SW480 (cell line): Measurements from ENCODE around the gene MS4A6E.
A peak's percentile ranks its signal among the peaks of the same experiment; 100 is the strongest.
"Not testable (repeated sequence)": the region's sequence is repeated elsewhere in the genome, so short reads cannot be mapped to it uniquely, and the experiment has no call there.

ENCODE experiments used
- DNase-seq: peaks from one replicate; pipeline ENCODE4 v3.0.0-alpha.2; 2016; ENCODE audit warnings: low spot score

Gene MS4A6E, protein sequence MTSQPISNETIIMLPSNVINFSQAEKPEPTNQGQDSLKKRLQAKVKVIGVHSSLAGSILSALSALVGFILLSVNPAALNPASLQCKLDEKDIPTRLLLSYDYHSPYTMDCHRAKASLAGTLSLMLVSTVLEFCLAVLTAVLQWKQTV

DNA sequence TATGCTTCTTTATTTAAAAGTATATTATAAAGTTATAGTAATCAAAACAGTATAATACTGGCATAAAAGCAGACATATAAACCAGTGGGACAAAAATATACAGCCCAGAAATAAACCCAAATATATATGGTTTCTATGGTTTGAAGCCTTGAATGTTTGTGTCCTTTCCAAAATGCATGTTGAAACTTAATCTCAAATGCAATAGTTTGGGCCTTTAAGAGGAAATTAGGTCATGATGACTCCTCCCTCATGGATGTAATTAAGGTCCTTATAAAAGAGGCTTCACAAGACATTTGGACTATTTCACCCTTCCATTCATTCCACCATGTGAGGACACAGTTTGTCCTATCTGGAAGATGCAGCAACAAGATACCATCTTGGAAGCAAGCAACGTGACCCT is at the start of gene MS4A6E:
MS4A6E (plus strand) TSS at position 301 of the 400 bp plus-strand sequence. CDS start 7,641 bp downstream, outside the sequence.
- no peak for DNase-seq

DNA sequence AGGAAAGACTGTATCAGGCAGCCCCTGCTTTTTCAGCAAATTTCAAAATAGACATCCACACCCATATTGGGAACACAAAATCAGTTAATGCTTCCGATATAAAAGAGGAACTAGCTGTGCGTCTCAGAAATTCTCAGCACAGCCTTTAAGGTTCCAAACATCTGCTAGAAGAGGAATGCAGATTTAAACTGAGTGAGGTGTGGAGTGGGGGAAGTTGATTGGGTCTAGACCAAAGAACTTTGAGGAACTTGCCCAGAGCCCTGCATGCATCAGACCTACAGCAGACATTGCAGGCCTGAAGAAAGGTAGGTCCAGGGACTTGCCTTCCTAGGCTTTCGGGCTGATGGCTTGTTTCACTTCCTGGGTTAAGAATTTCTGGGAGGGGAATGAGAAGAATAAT is 46.6 kb upstream of the MS4A6E start, which contains the start of gene MS4A4A:
MS4A4A (plus strand) TSS at position 255 of the 400 bp plus-strand sequence; CDS start at position 265, 10 bp downstream.
- DNase-seq: no peak

DNA sequence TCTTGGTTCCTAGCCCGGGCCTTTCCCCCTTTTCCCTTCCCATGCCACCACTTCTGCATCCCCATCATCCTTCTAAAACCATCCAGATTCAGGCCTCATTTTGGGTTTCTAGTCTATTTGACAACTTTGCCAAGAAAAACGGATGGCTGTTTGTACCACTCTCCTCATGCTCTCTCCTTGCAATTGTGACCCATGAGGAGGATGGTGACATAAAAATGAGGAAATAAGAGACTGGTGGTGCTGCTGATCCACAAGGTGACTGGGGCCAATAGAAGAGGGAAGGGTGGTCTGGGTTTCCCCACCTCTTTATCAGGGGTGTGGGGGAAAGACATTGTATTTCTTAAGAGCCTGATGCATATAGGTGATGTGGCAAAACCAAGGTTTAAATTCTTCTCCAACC is 45.6 kb upstream of the MS4A6E start:
- no peak for DNase-seq

DNA sequence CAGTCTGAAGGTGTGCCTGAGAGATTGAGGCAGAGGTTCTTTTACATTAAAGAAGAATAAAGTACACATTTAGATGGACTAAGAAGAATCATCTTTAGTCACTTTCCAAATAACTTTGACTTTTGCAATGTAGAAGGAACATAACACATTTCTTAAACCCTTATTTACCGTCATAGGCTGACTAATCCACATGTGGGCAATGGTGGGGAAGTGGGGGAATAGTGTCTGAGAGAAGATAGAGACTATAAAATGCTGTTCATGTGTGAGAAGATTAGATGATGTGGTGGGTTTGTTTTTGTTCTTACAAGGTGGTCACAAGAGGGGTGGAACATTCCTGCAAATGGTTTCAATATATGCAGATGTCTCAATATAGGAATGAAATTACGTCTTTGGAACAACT is 44.8 kb upstream of the MS4A6E start:
- DNase-seq: no peak

DNA sequence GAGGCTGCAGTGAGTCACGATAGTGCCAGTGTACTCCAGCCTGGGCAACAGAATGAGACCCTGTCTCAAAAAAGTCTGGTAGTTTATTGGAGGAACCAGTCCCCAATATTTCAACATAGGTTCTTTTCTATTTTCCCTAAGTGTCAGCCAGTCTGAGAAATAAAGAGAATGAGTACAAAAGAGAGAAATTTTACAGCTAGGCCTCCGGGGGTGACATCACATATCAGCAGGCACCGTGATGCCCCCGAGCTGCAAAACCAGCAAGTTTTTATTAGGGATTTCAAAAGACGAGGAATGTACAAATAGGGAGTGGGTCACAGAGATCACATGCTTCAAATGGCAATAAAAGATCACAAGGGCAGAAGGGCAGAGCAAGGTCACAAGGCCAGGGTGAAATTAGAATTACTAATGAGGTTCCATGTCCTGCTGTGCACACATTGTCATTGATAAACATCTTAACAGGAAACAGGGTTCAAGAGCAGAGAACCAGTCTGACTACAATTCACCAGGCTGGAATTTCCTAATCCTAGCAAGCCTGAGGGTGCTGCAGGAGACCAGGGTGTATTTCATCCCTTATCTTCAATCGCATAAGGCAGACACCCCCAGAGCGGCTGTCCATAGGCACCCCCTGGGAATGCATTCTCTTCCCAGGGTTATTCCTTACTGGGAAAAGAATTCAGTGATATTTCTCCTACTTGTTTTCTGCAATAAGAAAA is 41.5 kb upstream of the MS4A6E start:
- not testable (repeated sequence) for DNase-seq

DNA sequence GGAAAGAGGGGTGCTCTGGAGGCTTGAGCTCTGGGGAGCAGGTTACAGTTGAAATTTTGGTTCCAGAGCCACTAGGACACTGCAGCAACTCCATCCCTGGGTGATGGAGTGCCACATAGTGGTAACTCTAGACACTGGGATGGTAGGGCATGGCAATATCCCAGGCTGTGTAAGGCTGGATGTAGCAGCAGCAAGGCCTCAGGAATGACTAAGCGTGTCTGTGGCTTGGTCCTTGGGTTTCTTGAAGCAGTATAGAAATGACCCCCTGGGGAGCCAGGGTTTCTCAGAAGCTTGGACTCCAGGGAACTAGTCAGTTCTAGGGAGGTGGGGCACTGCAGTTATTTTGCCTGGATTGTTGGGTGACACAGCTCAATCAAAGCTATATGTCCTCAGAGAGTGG is 38.5 kb upstream of the MS4A6E start:
- no peak for DNase-seq

DNA sequence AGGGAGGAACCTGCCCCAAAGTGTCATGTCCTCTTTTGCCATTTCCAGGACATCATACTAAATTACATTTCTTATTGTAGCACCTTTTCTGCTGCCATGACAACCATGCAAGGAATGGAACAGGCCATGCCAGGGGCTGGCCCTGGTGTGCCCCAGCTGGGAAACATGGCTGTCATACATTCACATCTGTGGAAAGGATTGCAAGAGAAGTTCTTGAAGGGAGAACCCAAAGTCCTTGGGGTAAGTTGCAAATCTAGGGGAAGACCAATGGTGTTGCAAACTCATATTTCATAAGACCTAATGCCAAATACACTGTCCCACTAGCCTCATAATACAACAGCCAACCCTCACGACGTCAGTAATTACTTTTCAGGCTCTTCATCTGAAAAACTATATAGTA is 34.9 kb upstream of the MS4A6E start:
- no peak for DNase-seq

DNA sequence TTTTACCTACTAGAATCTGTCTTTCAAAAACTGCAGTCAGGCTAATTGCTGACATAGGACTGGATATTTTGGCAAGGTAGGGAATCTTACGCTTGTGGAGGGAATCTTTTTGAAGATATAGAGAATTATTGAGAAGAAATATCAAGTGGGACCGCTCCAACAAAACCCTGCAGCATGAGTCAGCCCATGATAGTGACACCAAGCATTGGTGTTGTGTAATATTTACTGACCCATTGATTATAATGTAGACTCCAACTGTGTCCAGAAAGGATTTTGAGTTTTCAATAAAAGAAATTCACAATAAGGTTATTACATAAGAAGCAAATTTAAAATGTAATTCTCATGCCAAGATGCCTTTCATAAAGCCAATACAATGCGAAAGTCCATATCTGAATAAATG is 25.9 kb upstream of the MS4A6E start:
- DNase-seq: no peak

DNA sequence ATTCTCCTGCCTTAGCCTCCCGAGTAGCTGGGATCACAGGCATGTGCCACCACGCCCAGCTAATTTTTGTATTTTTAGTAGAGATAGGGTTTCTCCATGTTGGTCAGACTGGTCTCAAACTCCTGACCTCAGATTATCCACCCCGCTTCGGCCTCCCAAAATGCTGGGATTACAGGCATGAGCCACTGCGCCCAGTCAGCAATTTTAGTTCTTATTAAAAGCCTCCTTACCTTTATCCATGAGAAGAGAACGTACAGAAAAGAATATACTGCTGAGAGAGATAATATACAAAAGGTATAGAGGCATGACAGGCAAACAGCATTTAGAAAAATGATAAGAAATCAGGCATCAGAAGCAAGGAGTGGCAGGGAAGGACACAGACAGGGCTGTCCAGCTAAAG is 25.2 kb upstream of the MS4A6E start:
- not testable (repeated sequence) for DNase-seq

DNA sequence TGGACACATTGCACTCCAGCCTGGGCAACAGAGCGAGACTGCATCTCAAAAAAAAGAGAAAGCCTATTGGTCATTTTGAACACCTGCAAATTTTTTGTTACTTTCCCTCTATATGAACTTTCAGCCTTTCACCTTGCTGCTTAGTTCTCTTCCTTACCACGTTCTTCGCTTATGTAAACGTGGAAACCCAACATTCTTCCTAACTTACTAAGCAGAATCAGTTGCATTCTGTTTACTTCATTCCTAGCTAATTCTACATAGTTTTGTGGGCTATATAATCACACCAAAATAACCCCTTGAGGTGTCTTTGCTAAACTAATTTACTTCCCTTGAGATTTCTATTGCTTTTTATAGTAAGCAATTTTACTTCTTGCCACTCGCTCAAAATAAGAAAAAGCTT is 23.4 kb upstream of the MS4A6E start:
- DNase-seq: no peak

DNA sequence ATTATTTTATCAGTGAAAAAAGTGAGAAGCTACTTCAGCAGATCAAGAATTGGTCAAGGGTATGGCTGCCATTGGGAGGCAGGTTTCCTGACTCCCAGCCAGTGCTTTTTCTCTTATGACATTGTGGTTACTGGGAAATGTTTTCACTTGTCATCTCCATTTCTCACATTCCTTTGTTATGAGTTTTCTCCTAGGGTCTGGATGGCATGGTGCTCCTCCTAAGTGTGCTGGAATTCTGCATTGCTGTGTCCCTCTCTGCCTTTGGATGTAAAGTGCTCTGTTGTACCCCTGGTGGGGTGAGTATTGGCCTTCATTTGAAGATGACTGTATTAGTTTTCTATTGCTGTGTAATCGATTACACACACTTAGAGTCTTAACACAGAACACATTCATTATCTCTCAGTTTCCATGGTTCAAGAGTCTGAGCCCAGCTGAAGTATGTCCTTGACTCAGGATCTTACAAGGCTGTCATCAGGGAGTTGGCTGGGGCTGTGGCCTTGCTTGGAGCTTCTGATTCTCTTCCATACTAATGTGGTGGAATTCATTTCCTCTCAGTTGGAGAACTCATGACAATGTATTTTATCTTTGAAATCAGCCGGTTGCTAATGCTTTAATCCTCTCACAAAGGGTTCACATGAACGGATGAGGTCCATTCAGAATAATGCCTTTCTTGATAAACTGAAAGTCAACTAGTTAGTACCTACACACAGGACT is 21.0 kb upstream of the MS4A6E start:
- DNase-seq: peak; percentile 39

DNA sequence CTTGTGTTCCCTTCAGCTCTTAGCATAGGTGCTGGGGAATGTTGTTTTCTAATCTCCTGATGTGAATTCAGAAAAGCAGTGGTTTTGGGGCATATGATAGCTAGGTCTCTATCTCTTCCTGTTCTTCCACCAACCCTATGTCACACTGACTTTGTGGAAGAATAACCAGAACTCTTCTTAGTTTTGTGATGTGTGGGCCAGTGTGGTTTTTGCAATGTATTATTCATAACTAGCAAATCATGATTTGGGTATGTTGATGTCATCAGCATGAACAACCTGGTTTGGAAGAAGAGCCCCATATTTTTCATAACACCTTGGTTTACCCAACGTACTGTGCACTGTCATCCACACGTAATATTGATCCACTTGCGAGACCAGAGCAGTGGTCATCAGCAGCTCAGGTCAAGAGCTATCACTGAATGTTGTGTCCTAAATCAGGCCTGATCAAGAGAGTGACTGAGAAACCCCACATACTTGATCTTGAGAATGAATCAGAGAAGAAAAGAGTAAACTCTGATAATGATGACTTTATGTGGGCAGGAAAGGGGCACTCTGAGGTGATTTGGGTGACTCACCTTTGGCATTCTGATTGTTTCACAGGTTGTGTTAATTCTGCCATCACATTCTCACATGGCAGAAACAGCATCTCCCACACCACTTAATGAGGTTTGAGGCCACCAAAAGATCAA is 19.4 kb upstream of the MS4A6E start:
- no peak for DNase-seq

DNA sequence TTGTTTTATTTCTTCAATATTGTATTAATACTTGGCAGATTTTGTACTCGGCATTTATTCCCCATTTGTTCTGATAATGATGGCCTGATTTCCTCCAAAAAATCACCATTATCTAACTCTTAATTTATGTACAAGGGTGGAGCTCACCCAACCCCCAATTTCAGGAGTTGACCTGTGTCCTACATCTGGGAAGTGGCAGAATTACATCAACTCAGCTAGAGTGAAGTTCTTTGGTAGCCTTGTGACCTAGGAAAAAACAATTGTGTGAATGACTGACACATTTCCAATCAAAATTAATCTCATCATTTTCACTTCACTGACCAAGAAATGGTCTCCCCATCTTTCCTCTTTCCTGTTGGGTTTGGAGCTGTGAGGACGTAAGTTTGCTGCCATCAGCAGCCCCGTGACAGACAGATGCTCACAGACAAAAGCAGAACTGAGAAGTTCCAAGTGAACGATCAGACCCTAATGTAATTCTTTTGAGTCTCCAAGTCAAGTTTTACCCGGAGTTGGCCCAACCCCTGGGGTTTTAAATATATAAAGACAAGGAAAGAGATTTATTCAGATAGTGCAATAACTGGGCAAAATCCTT is 16.6 kb upstream of the MS4A6E start:
- no peak for DNase-seq

DNA sequence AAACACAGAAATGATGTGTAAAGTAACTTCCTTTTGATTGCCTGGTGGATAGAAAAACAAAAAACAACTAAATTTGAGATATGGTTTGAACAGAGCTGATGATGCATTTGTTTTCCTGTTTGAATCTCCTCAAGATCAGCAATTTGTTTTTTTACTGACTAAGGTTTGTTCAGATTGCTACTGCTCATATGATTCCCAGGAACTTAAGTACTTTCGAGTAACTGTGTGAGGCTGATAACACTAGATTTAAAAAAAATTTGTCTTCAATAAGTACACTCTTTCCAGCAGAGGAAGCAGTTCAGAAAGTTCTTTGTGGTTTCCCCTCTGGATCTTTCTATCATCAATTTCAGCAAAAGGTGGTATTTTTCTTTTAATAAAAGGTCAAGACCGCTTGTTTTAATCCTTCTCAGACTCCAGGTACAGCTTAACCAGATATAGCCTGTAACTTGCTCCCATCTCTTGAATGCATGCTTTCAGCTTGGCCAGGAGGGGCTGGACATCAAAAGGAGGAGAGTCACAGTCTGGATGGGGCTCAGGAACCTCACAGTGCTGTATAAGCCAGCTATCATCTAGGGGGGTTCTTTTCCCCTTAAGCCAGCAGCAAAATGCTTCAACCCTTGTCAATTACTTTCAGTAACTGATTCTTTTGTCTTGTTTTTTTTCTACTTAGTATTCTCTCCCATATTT is 12.3 kb upstream of the MS4A6E start:
- no peak for DNase-seq

DNA sequence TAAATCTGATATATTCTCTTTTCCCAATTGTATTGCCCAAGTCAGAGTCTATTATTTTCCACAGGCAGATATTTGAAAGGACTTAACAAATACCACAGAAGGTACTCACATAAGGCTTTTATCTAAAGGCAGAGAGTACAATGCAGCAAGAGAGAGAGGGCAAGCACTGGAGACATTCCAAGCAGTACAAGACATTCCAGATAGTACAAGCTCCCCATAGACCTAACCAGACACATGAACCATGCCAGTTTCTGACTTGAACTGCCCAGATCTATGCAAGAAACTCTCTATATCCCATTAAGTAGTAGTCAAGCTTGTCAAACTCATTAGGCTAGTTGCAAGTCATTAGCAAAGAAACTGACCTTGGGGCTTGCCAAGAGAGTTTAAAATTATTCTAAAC is 11.2 kb upstream of the MS4A6E start:
- no peak for DNase-seq

DNA sequence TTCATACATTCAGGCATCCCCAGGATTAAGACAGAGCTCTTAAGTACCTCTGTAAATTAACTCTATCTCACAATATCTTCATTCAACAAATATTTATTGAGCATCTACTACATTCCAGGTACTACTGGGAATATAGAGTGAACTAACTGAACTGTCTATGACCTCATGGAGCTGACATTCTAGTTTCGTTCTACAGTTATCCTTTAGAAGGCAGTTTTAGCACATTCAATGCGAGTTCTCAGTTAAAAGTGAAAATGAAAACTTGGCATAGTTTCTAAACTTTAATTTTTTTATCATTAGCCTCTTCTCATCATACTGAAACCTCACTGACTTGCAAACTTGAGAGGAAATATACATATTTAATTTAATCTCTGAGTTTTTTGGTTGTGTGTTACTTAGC is 10.7 kb upstream of the MS4A6E start:
- DNase-seq: no peak

DNA sequence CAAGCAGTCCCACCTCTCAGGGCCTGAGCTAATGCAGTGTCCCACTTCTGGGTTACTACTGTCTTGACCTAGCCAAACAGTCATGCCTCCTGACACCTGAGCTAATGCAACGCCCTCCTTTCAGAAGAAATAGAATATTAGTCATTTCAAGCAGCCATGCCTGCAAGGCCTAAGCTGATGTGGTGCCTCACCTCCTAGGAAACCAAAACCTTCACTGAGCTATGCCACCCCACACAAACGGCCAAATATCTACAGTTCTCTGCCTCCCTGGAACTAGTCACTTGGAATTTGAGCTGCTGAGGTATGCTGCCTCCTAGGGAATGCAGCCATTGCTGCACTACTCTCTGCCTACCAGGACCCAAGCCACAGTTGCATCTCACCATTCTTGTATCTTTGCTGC is 8.3 kb upstream of the MS4A6E start:
- no peak for DNase-seq

DNA sequence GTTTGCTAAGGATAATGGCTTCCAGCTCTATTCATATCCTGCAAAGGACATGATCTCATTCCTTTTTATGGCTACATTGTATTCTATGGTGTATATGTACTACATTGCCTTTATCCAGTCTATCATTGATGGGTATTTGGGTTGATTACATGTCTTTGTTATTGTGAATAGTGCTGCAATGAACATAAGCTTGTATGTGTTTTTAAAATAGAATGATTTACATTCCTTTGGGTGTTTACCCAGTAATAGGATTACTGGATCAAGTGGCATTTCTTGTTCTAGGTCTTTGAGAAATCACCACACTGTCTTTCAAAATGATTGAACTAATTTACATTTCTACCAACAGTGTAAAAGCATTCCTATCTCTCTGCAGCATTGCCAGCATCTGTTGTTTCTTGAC is 6.0 kb upstream of the MS4A6E start:
- no peak for DNase-seq

DNA sequence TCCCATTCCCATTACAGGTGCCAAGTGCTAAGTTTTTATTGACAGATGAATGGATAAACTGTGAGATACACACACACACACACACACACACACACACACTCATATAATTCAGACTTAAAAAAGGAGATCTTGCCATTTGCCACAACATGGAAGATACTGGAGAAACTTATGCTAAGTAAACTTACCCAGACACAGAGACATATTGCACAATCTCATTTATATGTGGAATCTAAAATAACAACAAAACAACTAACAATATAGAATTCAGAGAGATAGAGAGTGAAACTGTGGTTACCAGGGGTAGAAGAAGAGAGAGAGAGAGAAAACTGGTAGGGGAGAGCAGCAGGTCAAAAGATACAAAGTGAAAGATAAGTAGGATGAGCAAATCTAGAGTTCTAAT is 1.4 kb downstream of the MS4A6E start:
- DNase-seq: no peak

DNA sequence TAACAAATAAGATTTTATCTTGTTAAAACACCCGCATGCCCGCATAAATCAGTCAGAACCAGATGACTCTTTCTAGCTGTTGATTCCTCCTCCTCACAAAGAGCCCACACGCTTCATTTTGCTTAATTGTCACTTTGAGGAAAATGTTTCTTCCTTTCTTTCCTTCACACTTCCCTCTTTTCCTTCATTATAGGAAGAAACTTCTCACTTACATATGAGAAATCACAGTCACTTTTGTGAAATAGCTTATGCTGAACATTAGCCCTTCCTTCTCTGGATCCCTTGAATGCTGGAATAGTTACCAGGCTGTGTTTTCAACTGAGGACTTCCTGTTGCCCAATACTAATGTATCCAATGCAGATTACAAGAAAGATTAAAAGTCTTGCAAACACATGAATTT is 5.8 kb downstream of the MS4A6E start:
- no peak for DNase-seq

DNA sequence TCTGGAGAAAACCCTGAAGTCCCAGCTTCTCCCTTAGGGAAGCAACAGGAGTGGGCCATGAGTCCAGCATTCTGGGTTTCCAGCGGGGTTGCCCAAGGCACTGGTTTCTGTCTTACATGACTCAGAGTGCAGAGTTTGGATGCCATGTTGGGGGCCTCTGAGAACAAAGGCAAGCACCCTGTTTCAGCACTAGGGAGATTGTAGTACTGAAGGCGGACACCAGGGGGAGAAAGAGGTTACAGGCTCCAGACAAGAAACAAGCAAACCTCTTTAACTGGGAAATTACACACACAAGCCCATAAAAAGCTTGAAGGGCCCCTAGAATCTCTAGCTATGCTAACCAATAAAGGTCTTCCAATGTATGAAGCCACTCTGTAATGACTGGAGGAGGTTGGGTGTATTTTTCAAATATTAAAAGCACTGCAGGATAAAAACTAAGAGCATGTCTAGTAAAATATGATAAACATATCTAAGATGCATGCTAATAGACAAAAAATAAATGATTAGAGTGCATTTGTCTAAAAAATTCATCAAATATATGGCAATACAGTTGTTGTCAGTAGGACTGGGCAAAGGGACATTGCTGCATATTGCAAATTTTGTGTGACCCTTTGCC is 7.1 kb downstream of the MS4A6E start:
- peak; percentile 62 for DNase-seq
